Caki2 (cell line): ENCODE measurements around the gene ZNF555. TPM values are rescaled to one million over a fixed set of nuclear protein-coding genes. Genes with fewer than 3 reads are reported as not detected.
"Not testable (repeated sequence)": the region's sequence is repeated elsewhere in the genome, so short reads cannot be mapped to it uniquely, and the experiment has no call there.

ENCODE experiments used
- DNase-seq: peaks from one replicate; pipeline ENCODE4 v3.0.0-alpha.2; 2015; ENCODE audit warnings: low read depth
- in situ Hi-C: cut with HindIII; loops from 2 replicates; pipeline ENCODE4 v1.10.0; 2016; ENCODE audit warnings: low sequenced_read_pairs, low pct_unique_long_range_greater_than_20kb, mixed read lengths
- total RNA-seq: library from RNA; depleted of rRNA; stranded (reverse); fragments of >200 nt; shearing (Covaris generic); gene quantifications from 2 replicates; pipeline ENCODE4 v1.2.3, GENCODE V29; 2014; ENCODE audit warnings: low replicate concordance; rRNA removed

Gene ZNF555
- total RNA-seq, 1 experiment from 2014 or later, result 3.9 TPM

- no peak for DNase-seq
- in situ Hi-C loops, result no loop called here
Observed at GRCh38 chr19:2896694-2897093, 55.4 kb downstream of the ZNF555 start.

- DNase-seq, result peak; percentile 93
- in situ Hi-C loops, result no loop called here
Observed at GRCh38 chr19:2900296-2901252, 59.3 kb downstream of the ZNF555 start, which contains the start of gene ZNF57. TSS of gene ZNF57 (plus strand) at chr19:2900928. CDS start at chr19:2901046, 118 bp downstream.

- no peak for DNase-seq
- in situ Hi-C loops, result no loop called here
Observed at GRCh38 chr19:2902590-2903218, 61.4 kb downstream of the ZNF555 start.

GRCh38 chr19:2903326-2903725 lies 62.1 kb downstream of the ZNF555 start:
- in situ Hi-C loops, DNase-seq: not testable (repeated sequence)

DNA sequence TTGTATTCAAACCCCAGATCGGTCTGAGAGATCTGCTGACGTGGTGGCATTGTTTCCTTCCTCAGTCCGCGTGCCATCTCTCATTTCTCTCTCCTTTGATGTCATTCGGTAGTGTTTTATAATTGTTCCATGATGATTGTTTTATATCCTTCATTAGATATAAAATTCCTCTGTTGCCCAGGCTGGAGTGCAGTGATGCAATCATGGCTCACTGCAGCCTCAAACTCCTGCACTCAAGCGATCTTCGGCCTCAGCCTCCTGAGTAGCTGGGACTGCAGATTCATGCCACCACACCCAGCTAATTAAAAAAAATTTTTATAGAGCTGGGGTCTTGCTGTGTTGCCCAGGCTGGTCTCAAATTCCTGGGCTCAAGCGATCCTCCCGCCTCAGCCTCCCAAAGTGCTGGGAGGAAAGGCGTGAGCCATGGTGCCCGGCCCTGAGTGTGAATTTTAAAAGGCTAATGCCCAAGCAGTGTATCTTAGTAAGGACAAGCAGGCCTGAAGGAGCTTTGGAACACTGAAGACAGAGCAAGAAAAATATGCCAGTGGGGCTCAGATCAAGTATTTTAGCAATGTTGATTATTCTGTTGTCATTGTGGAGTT lies 64.7 kb downstream of the ZNF555 start:
- in situ Hi-C loops, result no loop called here
- DNase-seq, result no peak

GRCh38 chr19:2906631-2907195 lies 65.4 kb downstream of the ZNF555 start:
- DNase-seq, result no peak
- in situ Hi-C loops, result no loop called here

Other genes starting within 250 kb of the ZNF555 start
- gene GNG7, start 138.8 kb upstream of the ZNF555 start, total RNA-seq, result 0.38 and 0.47 TPM in 2 replicates
- 0.17 and 0.23 TPM in 2 replicates for gene DIRAS1, start 120.1 kb upstream of the ZNF555 start, total RNA-seq
- gene SLC39A3, start 101.5 kb upstream of the ZNF555 start, total RNA-seq, result 32.1 and 33.1 TPM in 2 replicates
- gene SGTA, start 58.2 kb upstream of the ZNF555 start, total RNA-seq, result 47.2 and 62.5 TPM in 2 replicates
- gene THOP1, start 56.0 kb upstream of the ZNF555 start, total RNA-seq, result 127 and 192 TPM in 2 replicates
- gene ZNF554, start 21.6 kb upstream of the ZNF555 start, total RNA-seq, result 0.41 and 3.2 TPM in 2 replicates
- 0.20 TPM in 1 of 2 replicates, not detected in the other for gene ZNF556, start 25.9 kb downstream of the ZNF555 start, total RNA-seq
- gene ZNF57, start 59.5 kb downstream of the ZNF555 start, total RNA-seq, result 0.37 and 0.58 TPM in 2 replicates
- gene ZNF77, start 103.5 kb downstream of the ZNF555 start, total RNA-seq, result 2.2 TPM in 1 of 2 replicates, not detected in the other
- 10.5 and 21.3 TPM in 2 replicates for gene TLE6, start 136.1 kb downstream of the ZNF555 start, total RNA-seq
- 3.9 TPM in 1 of 2 replicates, not detected in the other for gene TLE2, start 187.8 kb downstream of the ZNF555 start, total RNA-seq
- gene TLE5, start 221.0 kb downstream of the ZNF555 start, total RNA-seq, result 117 and 168 TPM in 2 replicates